ENCODE results near the gene ZNF181.

ZNF181 gene

GRCh38 chr19:34759218-34759917, 25.3 kb downstream of the ZNF181 start:
- no peak for FAIRE-seq

GRCh38 chr19:34766386-34766785, 32.3 kb downstream of the ZNF181 start:
- FAIRE-seq = no peak

- no peak for FAIRE-seq
Measured at GRCh38 chr19:34767951-34768350, 33.9 kb downstream of the ZNF181 start.

GRCh38 chr19:34772697-34773554, 38.9 kb downstream of the ZNF181 start, which contains the start of gene ZNF599:
TSS of gene ZNF599 (minus strand) at chr19:34773215. CDS start at chr19:34772841, 374 bp downstream.
- FAIRE-seq = peak; percentile 85

- FAIRE-seq = no peak
Measured at GRCh38 chr19:34773555-34773864, 39.5 kb downstream of the ZNF181 start.

- FAIRE-seq = no peak
Measured at GRCh38 chr19:34774857-34775256, 40.8 kb downstream of the ZNF181 start.

- FAIRE-seq = no peak
Measured at GRCh38 chr19:34778342-34778741, 44.3 kb downstream of the ZNF181 start.

GRCh38 chr19:34779652-34780051, 45.6 kb downstream of the ZNF181 start:
- FAIRE-seq = no peak

- no peak for FAIRE-seq
Measured at GRCh38 chr19:34786236-34786635, 52.2 kb downstream of the ZNF181 start.

- FAIRE-seq = no peak
Measured at GRCh38 chr19:34787059-34787824, 53.2 kb downstream of the ZNF181 start.

- no peak for FAIRE-seq
Measured at GRCh38 chr19:34788074-34788473, 54.0 kb downstream of the ZNF181 start.

- no peak for FAIRE-seq
Measured at GRCh38 chr19:34793565-34793964, 59.5 kb downstream of the ZNF181 start.

GRCh38 chr19:34794066-34794960, 60.3 kb downstream of the ZNF181 start:
- no peak for FAIRE-seq

Data from endometrium (tissue), 2 donors.